HG02623 (cell line): ENCODE measurements around the gene PDE6C.

ENCODE experiments used
- ATAC-seq: cut with Tn5 transposase; IDR thresholded peaks from one replicate; pipeline ENCODE4 v1.9.1; 2021; ENCODE audit warnings: moderate library complexity; ENCODE audit not compliant: unreplicated experiment

Gene PDE6C

DNA sequence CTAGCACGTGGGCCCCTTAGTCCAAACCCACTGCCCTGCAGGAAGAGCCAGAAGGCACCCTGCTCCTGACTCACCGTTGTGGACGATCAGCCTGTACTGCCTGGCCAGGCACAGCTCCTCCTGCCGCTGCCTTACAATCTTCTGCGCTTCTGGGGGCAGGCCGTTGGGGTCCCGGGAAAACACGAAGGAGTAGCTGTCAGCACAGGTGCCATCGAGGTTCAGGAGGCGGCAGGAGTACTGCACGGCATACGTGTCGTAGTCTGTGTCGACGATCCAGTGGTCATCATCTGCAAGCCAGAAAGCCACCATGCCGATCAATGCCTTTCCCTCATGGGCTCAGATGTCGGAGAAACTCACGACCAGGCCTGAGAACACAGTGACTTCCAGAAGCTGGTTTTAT, 18.6 kb upstream of the PDE6C start:
- no peak for ATAC-seq

DNA sequence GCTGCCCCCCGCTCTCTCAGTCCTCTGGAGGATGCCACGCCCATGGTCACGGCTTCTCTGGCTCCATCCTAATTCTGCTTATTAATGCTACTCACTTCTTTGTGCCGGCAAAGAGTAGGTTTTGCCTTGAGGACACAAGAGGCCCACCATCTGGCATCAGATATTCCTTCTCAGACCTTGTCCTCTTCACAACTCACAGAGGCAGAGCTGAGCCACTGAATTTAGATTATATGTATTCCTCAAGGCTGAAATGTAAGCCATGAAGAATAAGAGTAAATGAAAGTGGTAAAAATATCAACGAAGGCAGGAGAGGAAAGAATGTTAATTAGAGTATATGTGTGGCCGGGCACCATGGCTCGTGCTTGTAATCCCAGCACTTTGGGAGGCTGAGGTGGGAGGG, 17.8 kb upstream of the PDE6C start:
- ATAC-seq = no peak

DNA sequence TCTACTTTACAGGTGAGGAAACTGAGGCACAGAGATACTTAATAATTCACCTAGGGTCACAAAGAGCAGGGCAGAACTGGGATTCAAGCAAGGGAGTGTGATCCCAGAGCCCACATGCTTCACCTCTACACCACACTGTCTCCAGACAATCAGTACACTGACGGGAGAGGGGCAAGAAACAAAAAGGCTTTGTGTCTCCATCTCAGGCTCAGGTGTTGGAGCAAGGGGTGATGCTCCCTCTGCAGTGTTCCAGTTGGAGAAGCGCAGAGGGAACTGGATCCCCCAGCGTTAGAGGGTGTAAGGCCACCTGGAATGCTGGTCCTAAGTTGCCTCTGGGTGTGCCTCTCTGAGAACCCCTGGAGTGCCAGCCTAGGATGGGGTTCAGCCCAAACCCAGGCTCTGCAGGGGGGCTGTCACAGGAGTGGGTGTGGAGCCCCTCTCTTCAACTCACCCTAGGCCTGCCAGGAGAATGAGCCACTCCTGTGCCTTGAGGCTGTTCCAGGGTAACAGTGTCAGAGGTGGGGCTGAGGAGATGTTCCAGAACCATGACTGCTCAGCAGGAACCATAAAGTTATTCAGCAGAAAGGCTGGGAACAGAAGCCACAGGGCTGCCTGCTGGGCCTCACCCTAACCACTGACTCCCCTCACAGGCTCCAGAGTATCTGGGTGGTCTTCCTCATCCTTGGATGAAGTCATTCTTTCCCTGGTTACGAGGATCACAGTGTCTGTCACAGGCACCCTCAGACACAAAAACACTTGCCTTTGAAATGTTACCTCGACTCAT, 16.8 kb upstream of the PDE6C start:
- ATAC-seq = no peak

DNA sequence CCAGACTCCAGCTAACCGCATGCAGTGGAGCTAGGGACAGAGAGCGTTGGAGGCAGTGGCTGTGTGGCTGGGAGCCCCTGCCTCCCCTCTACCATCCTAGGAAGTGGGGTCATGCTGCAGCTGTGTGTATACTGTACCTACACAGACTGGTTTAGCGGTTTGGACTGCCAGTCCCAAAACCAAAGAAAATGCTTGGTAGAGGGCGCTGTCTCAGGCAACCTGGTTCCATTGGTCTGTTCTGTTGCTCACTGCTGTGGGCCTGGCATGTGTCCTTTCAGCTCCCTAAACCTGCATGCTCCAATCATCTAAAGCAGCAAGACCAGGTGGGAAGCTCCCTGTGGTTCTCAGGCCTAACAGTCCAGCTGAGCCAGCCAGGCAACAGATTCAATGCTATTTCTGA, 15.8 kb upstream of the PDE6C start:
- no peak for ATAC-seq

DNA sequence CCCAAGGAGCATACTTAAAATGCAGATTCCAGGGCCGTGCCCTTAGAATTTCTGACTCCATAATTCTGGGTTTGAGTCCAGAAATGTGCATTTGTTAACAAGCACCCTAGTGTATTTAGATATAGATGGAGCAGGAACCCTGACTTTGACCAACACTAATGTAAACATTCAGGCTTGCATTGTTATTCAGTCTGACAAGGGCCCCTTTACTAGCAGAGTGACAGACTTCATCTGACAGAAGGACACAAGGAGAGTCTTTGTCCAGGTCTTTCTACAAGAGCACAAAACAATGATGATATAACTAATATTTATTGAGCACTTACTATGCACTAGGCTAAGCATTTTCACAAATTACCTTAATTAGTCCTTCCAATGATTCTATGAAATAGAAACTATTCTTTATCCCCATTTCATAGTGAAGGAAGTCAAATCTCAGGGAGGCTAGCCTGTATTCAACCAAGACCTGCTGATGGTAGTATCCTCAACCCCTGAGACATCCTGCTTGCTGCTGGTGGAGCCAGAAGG, 15.2 kb upstream of the PDE6C start:
- no peak for ATAC-seq

DNA sequence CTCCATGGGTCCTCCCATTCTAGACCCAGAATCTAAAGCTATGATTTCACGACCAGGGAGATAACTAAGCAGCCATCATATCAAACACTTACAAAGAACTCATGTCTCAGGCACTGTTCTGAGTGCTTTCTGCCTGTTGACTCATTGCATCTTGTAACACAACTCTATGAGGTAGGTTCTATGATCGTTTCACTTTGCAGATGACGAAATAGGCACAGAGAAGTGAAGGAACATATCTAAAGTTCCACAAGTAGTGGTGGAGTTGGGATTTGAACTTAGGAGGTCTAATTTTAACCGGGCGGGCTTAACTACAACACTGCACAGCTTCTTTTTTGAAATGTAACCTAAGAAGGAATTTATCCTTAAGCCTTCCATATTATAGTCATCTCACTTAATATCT, 14.2 kb upstream of the PDE6C start:
- no peak for ATAC-seq

DNA sequence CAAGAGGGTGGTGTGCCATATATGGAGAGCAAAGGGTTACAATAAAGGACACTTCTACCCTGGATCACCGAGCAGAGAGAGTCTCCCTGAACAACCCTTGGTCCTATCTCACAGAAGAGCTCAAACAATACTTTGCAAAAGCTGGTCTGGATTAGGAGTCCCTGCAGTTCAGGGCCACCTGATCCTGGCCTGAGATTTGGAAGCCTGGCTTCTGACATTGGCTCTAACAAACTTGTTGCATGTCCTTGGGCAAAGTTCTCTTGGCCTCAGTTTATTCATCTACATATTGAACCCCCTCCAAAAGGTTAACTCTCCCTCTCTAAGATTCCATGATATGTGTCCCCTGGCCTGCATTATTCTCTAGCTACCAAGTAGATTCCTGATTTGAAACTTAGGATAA, 13.0 kb upstream of the PDE6C start:
- ATAC-seq = no peak

DNA sequence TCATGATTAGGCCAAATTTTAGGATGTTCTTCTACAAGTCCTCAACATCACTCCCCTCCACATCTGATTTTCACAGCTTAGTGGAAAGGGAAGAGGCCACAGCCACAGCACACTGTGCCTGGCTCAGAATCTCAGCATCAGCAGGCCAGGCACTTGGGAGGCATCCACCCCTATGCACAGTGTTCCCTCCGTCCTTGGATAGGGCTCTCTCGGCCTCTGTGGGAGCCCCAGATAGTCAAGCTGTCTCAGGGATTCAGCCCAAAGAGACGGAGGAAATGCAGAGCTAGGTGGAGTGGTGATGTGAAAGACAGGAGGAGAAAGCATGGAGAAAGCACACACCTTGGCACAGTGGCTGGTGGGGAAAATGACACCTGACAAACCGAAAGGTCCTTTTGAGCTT, 12.6 kb upstream of the PDE6C start:
- ATAC-seq = no peak

DNA sequence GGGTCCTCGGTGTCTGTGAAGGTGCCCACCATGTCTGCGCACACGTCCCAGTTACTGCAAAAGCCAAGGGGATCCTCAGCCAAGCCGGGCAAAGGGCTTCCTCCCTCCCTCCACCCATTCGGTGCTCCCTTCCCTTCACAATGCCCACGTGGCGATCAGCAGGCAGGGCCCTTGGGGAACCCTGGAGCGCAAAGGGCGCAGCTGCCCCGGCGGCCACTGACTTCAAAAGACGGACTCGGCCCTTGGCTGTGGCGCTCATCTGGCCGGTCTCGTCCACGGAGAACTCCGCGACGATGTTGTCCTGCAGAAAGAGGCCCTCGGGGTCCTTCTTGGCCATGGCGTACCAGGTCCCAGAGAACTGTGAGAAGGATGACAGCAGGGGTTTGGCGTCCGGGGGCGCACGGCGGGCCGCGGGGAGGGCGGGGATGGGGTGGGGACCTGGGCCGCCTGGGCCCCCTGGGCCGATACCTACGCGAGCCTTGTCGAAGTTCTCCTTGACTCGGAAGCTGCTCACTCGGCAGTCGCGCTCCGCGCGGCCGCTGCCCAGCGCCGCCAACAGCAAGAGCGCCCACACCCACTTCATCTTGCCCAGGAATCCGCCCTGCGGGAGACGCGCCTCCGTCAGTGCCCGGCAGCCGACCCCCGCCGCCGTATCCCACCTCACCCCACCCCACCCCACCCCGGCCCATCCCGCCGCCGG, 11.7 kb upstream of the PDE6C start:
- ATAC-seq = no peak

DNA sequence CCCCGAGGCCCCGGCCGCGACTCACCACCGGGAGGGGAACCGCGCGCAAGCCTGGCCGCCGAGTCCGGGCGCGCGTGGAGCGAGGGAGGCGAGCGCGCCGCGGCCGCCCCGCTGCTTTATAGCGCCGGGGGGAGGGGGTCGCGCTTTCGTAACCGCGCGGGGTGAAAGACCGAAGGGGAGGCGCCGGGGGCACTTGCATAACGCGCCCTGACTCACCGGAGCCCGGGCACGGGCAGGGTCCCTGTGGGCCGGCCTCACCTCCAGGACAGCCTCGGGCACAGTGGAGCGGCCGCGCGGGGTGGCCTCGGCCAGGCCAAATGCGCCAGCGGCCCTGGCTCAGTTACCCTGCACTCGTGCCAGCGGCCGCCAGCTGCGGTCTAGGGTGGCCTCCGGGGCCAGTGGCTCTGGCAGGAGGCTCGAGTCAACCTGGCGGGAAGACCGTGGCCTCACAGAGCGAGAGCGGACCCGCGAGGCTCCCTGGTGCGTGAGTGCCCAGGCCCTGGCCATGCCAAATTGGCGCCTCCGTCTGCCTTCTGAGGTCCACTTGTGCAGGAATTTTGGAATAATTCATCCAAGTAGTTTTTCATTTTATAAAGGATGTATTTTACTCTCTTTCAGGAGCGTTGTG, 11.1 kb upstream of the PDE6C start, which contains the start of gene RBP4:
TSS of gene RBP4 (minus strand) at position 90 of the 628 bp plus-strand sequence. CDS start 207 bp downstream, outside the sequence.
- no peak for ATAC-seq

DNA sequence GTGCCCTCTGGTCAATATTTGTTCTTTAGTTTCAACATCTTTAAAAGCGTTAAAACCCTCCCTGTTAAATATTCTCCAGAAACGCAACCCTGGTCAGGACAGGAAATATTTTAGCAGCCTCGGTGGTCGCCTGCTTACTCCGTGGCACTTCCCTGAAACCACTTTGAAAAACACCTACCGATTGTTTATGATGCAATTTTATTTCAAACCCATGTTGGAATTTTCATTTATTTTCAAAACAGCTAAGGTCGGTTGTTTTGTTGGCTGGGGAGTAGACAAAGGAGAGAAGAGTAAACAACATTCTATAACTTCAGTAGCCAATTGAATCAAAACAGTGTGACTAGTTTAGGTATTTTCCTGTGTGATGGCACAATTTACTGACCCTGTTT, 10.6 kb upstream of the PDE6C start:
- no peak for ATAC-seq

DNA sequence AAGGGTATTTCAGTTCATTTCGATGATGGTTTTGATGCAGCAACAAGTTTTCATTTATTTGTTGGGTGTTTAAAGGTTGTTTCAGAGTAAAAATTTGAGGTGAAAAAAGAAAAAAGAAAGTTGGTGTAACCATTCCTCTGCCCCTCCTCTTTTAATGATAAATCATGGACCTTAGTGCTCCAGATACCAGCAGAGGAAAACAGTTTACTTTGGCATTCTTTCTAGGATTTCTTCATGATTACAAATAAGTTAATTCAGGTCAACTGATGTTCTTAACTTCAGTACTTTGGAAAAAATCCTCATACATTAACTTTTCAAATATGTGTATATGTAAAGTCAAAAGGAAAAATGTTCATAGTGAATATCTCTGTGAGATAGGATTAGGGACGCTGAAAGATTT, 9.3 kb upstream of the PDE6C start:
- ATAC-seq = no peak

DNA sequence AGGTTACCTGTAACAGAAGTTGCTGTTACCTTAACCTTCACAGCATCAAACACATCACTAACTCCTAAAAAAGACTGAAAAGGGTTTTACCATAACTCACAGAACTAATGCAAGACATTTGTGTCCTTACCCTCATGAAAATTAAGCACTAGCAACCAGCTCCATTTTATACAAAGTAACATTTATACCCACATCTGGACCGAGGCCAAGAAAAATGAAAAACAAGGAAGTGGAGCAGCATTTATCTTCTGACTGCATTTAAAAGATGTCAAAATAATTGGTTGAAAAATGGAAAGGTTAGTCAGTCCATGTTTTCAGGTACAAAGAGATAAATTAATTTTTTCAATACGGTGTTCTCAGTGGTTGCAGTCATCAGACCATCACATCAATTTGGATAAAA, 8.2 kb upstream of the PDE6C start:
- ATAC-seq = no peak

DNA sequence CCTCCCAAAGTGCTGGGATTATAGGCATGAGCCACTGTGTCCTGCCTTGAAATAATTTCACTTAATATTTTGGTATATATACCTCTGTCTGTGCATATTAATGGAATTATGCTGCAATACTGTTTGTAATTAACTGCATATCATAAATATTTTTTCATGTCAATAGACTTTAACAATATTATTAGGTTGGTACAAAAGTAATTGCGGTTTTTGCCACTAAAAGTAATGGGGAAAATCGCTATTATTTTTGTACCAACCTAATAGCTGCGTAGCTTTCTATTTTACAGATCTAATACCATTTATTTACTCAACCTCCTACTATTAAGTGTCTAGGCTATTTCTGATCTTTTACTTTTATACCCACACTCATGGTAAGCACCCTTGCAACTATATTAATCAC, 3.9 kb upstream of the PDE6C start:
- no peak for ATAC-seq

DNA sequence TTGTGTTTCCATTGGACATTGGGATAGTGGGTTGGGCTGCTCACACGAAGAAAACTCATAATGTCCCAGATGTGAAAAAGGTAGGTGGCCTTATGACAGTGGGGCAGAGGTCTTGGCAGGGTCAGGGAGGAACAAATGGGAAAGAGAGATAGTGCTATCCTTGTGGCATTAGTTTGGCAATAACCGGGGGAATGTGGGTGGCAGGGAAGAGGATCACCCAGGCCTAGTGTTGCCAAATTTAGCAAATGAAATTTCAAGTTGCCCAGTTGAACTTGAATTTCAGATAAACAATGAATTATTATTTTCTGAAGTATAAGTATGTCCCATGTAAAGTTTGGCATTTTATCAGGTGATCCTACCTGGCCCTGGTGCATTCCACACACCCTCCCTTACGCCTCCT, 789 bp downstream of the PDE6C start:
- no peak for ATAC-seq

DNA sequence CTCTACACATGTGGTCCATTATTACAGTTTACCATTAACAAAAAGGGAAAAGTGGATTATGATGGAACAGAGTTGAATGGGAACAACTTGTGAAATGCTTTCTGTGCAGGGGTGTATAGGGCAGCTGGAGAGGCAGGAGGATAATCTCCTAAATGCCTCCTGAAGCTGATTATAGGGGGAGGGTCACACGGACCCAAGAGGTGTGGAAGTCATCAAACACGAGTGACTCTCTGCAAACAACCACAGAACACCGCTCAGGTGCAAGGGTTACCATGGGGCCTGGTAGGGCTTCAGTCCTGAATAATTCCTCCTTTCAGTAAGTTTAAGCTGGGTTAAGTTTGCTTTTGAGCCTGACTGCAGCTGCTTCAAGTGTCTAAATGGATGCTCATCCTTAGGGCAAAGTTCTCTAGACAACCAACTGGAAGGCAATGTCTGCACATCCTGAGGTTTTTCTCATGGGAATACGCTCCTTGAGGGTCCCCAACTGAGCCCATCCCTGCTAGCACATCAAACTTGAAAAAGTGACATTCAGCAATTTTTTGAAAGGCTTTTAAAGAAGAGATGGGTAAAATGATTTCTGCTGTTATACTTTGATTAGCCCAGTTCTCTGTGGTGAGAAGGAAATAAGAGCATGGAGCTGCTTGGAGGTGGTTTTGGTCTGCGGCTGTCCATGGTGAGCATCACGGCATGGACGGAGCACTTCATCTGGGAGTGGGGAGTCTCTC, 1.9 kb downstream of the PDE6C start:
- ATAC-seq = no peak

DNA sequence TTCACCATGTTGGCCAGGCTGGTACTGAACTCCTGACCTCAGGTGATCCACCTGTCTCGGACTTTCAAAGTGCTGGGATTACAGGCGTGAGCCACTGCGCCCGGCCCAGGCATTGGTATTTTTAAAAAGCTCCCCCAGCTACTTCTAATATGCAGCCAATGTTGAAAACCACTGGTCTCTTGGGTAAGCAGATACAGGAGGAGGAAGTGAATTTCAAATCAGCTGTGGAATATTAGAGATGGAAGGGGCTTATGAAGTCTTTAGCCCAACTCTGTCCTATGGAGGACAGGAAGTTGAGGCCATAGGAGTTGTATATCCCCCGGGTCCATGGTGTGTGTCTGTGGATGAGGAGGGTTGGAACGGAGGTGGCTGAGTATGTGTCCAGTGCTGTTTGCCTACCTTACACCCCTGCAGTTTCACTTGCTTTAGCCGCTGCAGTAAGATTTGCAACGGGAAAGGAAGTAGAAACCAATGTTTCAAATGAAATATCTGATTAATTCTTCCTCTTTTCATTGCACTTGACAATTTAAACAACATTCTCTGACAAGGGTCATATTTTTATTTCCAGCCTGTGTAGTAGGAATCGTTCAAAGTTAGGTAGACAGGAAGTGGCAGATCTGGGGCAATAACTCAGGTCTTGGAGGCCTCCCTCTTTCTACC, 3.4 kb downstream of the PDE6C start:
- no peak for ATAC-seq

DNA sequence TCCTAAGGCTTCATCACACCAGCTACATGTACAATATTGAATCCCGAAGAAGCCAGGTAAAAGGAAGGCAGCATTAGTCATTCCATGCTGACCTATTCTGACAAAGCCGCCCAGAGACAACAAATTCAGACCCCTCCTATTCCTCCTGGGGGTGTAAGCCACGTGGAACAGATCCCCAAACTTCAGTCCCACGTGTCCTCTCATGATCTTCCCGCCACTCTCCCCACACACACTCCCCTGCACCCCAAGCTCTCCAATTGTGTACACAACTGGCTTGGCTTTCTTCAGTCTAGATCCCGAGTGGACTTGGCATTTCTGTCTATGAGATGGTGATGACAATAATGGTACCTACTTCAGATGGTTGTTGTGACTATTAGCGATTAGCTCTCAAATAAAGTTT, 8.6 kb downstream of the PDE6C start:
- ATAC-seq = no peak

DNA sequence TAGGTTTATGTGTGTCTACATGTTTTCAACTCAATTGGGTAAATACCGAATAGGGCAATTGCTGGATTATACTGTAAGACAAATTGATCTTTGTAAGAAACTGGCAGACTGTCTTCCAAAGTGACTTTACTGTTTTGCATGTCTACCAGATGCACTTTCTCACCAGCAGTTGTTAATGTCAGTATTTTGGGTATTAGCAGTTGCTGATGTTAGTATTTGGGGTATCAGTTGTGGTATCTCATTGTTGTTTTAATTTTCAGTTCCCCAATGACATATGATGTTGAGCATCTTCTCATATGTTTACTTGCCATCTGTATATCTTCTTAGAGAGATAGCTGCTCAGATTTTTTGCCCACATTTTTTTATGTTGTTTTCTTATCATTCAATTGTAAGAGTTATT, 10.6 kb downstream of the PDE6C start:
- ATAC-seq = no peak

DNA sequence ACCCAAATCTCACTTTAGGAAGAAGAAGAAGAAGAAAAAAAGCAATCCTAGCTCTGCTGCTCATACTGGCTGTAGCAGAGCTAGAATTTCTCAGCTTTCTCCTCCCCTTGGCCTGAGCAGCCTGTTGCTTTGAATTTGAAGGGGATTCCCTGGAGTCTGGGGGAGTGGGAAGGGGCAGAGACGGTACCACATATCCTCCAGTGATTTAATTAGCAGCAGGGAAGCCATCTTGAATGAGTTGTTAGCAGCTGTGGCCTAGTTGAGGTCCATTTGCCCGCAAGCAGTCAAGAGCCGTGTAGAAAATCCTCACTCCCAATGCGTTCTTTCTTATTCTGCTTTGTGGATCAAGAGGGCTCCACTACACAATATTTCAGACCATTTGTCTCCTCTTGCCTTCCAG, 16.5 kb downstream of the PDE6C start:
- ATAC-seq = no peak
